ENCODE measurements around the gene ZFYVE19.

Gene ZFYVE19

GRCh38 chr15:40806672-40807027, 239 bp upstream of the ZFYVE19 start:
- DNase-seq, result no peak
- no peak for ATAC-seq (ENCODE audit: insufficient read depth, low read depth)
- peak overlapping the region; percentile 88 for H3K4me2 ChIP-seq (ENCODE audit: insufficient read depth, low read length)
- peak overlapping the region; percentile 99 for H2AFZ ChIP-seq (ENCODE audit: low read depth, low read length)
- TF ChIP-seq, protein P1, sequence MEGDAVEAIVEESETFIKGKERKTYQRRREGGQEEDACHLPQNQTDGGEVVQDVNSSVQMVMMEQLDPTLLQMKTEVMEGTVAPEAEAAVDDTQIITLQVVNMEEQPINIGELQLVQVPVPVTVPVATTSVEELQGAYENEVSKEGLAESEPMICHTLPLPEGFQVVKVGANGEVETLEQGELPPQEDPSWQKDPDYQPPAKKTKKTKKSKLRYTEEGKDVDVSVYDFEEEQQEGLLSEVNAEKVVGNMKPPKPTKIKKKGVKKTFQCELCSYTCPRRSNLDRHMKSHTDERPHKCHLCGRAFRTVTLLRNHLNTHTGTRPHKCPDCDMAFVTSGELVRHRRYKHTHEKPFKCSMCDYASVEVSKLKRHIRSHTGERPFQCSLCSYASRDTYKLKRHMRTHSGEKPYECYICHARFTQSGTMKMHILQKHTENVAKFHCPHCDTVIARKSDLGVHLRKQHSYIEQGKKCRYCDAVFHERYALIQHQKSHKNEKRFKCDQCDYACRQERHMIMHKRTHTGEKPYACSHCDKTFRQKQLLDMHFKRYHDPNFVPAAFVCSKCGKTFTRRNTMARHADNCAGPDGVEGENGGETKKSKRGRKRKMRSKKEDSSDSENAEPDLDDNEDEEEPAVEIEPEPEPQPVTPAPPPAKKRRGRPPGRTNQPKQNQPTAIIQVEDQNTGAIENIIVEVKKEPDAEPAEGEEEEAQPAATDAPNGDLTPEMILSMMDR (IDR thresholded peaks at IDR 0.05; ENCODE audit: borderline replicate concordance, extremely low read depth, low read length, poor library complexity, severe bottlenecking), result no peak
- TF ChIP-seq EZH2 (IDR thresholded peaks at IDR 0.05; ENCODE audit: borderline replicate concordance, low read depth, low read length, severe bottlenecking), result no peak
- peak overlapping the region; percentile 87 for H3K9ac ChIP-seq (ENCODE audit: low read depth, low read length)
- H3K4me1 ChIP-seq (ENCODE audit: insufficient read depth, low read length), result peaks cover 25% of the 10 kb centered on the region
- peak overlapping the region; percentile 97 for H3K27ac ChIP-seq (ENCODE audit: low read length)
- peaks cover 50% of the 10 kb centered on the region for H3K79me2 ChIP-seq (ENCODE audit: insufficient read depth, low read length)
- H3K27me3 ChIP-seq (ENCODE audit: insufficient read depth, low read length, poor library complexity), result no peaks in the 10 kb centered on the region
- no peaks in the 10 kb centered on the region for H4K20me1 ChIP-seq (ENCODE audit: insufficient read depth, low read length)
- peaks cover 17% of the 10 kb centered on the region for H3K36me3 ChIP-seq (ENCODE audit: insufficient read depth, low read length)
- no peaks in the 10 kb centered on the region for H3K9me3 ChIP-seq (ENCODE audit: insufficient read depth, low read length, severe bottlenecking)
- H3K4me3 ChIP-seq (ENCODE audit: low read depth in 1 of 2, low read length in 2 of 2), result peak overlapping the region; percentile 77 to 92

DNA sequence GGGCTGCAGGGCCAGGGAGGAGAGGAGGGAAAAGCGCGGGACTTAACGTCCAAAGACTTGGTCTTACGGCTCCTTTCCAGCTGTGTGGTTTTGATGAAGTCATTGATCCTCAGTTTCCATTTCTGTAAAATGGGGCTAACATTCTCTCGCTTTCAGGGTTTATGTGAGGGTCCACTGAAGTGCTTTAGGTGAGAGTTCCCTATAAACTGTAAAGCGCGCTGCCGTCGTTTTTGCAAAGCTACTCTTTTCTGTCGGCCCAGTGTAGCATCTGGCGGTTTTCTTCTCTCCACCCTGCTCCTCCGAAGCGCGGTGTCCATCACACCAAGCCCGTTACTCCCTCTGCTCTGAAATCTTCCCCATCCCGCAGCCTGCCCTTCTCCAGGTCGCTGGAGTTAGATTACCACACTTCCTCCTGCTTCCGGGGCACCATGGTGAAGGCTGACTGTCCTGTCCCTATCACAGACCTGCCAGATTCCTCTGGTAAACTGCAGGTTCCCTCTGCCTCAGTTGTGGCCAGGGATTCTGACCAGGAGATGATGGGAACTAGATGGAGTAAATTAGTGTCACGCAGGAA, 1.1 kb downstream of the ZFYVE19 start:
- DNase-seq, result no peak
- H3K4me3 ChIP-seq (ENCODE audit: low read depth in 1 of 2, low read length in 2 of 2), result peak overlapping the region; percentile 77 to 92
- H3K4me1 ChIP-seq (ENCODE audit: insufficient read depth, low read length), result peaks cover 25% of the 10 kb centered on the region
- no peak for TF ChIP-seq EZH2 (IDR thresholded peaks at IDR 0.05; ENCODE audit: borderline replicate concordance, low read depth, low read length, severe bottlenecking)
- TF ChIP-seq, protein P1 (IDR thresholded peaks at IDR 0.05; ENCODE audit: borderline replicate concordance, extremely low read depth, low read length, poor library complexity, severe bottlenecking), result no peak
- ATAC-seq (ENCODE audit: insufficient read depth, low read depth), result no peak
- peaks cover 41% of the 10 kb centered on the region for H3K79me2 ChIP-seq (ENCODE audit: insufficient read depth, low read length)
- H3K9ac ChIP-seq (ENCODE audit: low read depth, low read length), result peak overlapping the region; percentile 87
- H3K4me2 ChIP-seq (ENCODE audit: insufficient read depth, low read length), result peak overlapping the region; percentile 88
- no peaks in the 10 kb centered on the region for H3K27me3 ChIP-seq (ENCODE audit: insufficient read depth, low read length, poor library complexity)
- no peaks in the 10 kb centered on the region for H4K20me1 ChIP-seq (ENCODE audit: insufficient read depth, low read length)
- H2AFZ ChIP-seq (ENCODE audit: low read depth, low read length), result peak overlapping the region; percentile 99
- H3K27ac ChIP-seq (ENCODE audit: low read length), result peak overlapping the region; percentile 72
- peaks cover 25% of the 10 kb centered on the region for H3K36me3 ChIP-seq (ENCODE audit: insufficient read depth, low read length)
- H3K9me3 ChIP-seq (ENCODE audit: insufficient read depth, low read length, severe bottlenecking), result no peaks in the 10 kb centered on the region

DNA sequence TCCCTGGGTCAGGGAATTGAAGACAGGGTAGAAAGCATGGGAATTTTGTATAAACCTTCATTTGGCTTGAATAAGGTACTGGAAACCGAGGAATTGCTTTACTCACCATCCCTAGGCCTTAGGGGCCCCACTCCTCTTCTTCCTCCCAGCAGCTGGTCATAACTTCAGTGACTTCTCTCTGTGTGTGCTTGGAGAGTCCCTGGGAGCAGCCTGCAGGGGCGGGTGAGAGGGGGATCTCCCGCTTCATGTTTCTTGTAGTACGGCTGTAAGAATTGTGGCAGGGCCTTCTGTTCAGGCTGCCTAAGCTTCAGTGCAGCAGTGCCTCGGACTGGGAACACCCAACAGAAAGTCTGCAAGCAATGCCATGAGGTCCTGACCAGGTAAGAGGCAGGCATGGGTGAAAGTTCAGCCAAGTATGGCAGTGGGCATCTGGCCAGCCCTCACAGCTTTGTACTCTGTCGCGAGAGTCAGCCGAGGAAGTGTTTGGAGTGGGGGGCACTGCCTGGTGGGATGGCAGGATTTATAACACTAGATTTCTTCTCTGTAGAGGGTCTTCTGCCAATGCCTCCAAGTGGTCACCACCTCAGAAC, 2.1 kb downstream of the ZFYVE19 start:
- DNase-seq (no peak), ATAC-seq (ENCODE audit: insufficient read depth, low read depth) (no peak)
- peaks cover 25% of the 10 kb centered on the region for H3K4me1 ChIP-seq (ENCODE audit: insufficient read depth, low read length)
- no peak for TF ChIP-seq EZH2 (IDR thresholded peaks at IDR 0.05; ENCODE audit: borderline replicate concordance, low read depth, low read length, severe bottlenecking)
- TF ChIP-seq, protein P1 (IDR thresholded peaks at IDR 0.05; ENCODE audit: borderline replicate concordance, extremely low read depth, low read length, poor library complexity, severe bottlenecking), result no peak
- H4K20me1 ChIP-seq (ENCODE audit: insufficient read depth, low read length), result no peaks in the 10 kb centered on the region
- H3K36me3 ChIP-seq (ENCODE audit: insufficient read depth, low read length), result peaks cover 34% of the 10 kb centered on the region
- peak overlapping the region; percentile 87; the same call in 1 of the 2 replicates for H3K9ac ChIP-seq (ENCODE audit: low read depth, low read length)
- H3K79me2 ChIP-seq (ENCODE audit: insufficient read depth, low read length), result peaks cover 31% of the 10 kb centered on the region
- H3K4me2 ChIP-seq (ENCODE audit: insufficient read depth, low read length), result peak overlapping the region; percentile 88; the same call in 1 of the 2 replicates
- no peaks in the 10 kb centered on the region for H3K9me3 ChIP-seq (ENCODE audit: insufficient read depth, low read length, severe bottlenecking)
- H3K27ac ChIP-seq (ENCODE audit: low read length), result no peak overlapping the region
- H3K4me3 ChIP-seq (ENCODE audit: low read depth in 1 of 2, low read length in 2 of 2), result peak overlapping the region in 1 of 2 experiments; percentile 92; a peak in 1 of 4 replicates
- H2AFZ ChIP-seq (ENCODE audit: low read depth, low read length), result no peak overlapping the region
- no peaks in the 10 kb centered on the region for H3K27me3 ChIP-seq (ENCODE audit: insufficient read depth, low read length, poor library complexity)
